SU-DHL-6 (cell line): ENCODE measurements around the gene VPS51.

ENCODE experiments used
- H2AFZ ChIP-seq: fragments of 200-600 bp; sonication (generic); 2 replicates; pipeline ENCODE4 v1.6.1; 2014; ENCODE audit warnings: low read depth, mild to moderate bottlenecking, moderate library complexity, mixed read lengths, antibody characterized with exemption, low read length; ENCODE audit not compliant: severe bottlenecking
- H3F3A ChIP-seq: fragments of 200-600 bp; shearing (Covaris generic); 2 replicates; pipeline ENCODE4 v1.6.0; 2016; ENCODE audit warnings: antibody characterized with exemption, mild to moderate bottlenecking; ENCODE audit not compliant: insufficient read depth
- H3K27ac ChIP-seq: fragments of 200-600 bp; sonication (generic); 2 replicates; pipeline ENCODE4 v1.5.1; 2016; ENCODE audit warnings: low read depth, mild to moderate bottlenecking, low read length, moderate library complexity, mixed read lengths
- H3K27me3 ChIP-seq: fragments of 200-600 bp; sonication (generic), shearing (Covaris generic); 2 replicates; pipeline ENCODE4 v1.6.0; 2014; ENCODE audit warnings: mild to moderate bottlenecking, low read length
- H3K36me3 ChIP-seq: fragments of 200-600 bp; sonication (generic); 2 replicates; pipeline ENCODE4 v1.6.1; 2014; ENCODE audit warnings: mild to moderate bottlenecking, low read length, mixed read lengths
- H3K4me2 ChIP-seq: fragments of 300-600, 200-600 bp; shearing (Covaris generic), sonication (generic); 2 replicates; pipeline ENCODE4 v1.6.0; 2014; ENCODE audit warnings: low read length, low read depth, mild to moderate bottlenecking; ENCODE audit not compliant: poor library complexity, severe bottlenecking
- H3K4me3 ChIP-seq: fragments of 200-600 bp; sonication (generic); 2 replicates; pipeline ENCODE4 v1.5.1; 2014; ENCODE audit warnings: antibody characterized with exemption, low read length, mild to moderate bottlenecking, mixed read lengths; ENCODE audit not compliant: insufficient read depth, poor library complexity, severe bottlenecking
- H3K79me2 ChIP-seq: fragments of 200-600 bp; sonication (generic); 2 replicates; pipeline ENCODE4 v1.6.1; 2014; ENCODE audit warnings: mild to moderate bottlenecking, low read length, moderate library complexity; ENCODE audit not compliant: insufficient read depth
- H3K9ac ChIP-seq: fragments of 200-600 bp; sonication (generic); 2 replicates; pipeline ENCODE4 v1.7.0; 2014; ENCODE audit warnings: mild to moderate bottlenecking, low read length
- H3K9me2 ChIP-seq: fragments of 200-600 bp; sonication (generic); replicated peaks from 2 replicates; pipeline ENCODE4 v1.6.1; 2014; ENCODE audit warnings: low read length; ENCODE audit not compliant: insufficient read depth
- H3K9me3 ChIP-seq: fragments of 200-600 bp; sonication (generic); 2 replicates; pipeline ENCODE4 v1.6.1; 2014; ENCODE audit warnings: low read length, mixed read lengths; ENCODE audit not compliant: insufficient read depth
- H4K20me1 ChIP-seq: fragments of 200-600 bp; sonication (generic); 2 replicates; pipeline ENCODE4 v1.6.1; 2014; ENCODE audit warnings: low read depth, mild to moderate bottlenecking, antibody characterized with exemption, low read length, moderate library complexity, mixed read lengths
- EZH2phosphoT487 ChIP-seq: fragments of 200-600 bp; sonication (generic), shearing (Covaris generic); conservative IDR thresholded peaks from 2 replicates; pipeline ENCODE4 v1.6.1; 2018; ENCODE audit warnings: mild to moderate bottlenecking, antibody characterized with exemption, low read length, moderate library complexity, mixed read lengths
- TF ChIP-seq, protein P1 (sequence below): fragments of 200-600 bp; sonication (generic); IDR thresholded peaks from one replicate; pipeline ENCODE4 v1.5.1; 2017; ENCODE audit warnings: antibody characterized with exemption, mild to moderate bottlenecking, low read length, moderate library complexity; ENCODE audit not compliant: insufficient read depth, poor library complexity, severe bottlenecking

Gene VPS51

DNA sequence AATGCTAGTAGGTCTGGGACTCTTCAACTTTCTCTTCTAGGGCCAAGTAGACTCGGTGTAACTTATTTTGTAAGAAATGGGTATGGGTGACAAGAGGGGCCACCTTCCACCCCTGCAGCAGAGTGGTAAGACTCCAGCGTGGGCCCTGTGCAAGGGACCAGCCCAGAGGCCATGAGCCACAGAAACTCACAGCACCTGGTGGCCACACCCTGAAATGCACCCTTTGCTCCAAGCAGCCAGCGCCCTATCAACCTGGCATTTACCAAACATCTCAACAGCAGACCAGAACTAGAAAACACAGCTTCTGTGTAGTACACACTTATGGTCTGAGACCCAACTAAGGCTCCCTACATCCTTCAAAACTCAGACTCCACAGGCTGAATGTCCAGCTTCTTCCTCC lies 17.9 kb upstream of the VPS51 start:
- no peak overlapping the region for H3K4me3 ChIP-seq
- H4K20me1 ChIP-seq: no peaks in the 10 kb centered on the region; the same call in 1 of the 2 replicates
- peak overlapping the region; percentile 8; the same call in 1 of the 2 replicates for H3K27ac ChIP-seq
- H2AFZ ChIP-seq: no peak overlapping the region
- no peak overlapping the region for H3K9ac ChIP-seq
- no peaks in the 10 kb centered on the region for H3K9me3 ChIP-seq
- H3K79me2 ChIP-seq: peaks cover 53% of the 10 kb centered on the region
- H3K4me2 ChIP-seq: peak overlapping the region; percentile 16
- H3K36me3 ChIP-seq: peaks cover 16% of the 10 kb centered on the region
- TF ChIP-seq, protein P1, sequence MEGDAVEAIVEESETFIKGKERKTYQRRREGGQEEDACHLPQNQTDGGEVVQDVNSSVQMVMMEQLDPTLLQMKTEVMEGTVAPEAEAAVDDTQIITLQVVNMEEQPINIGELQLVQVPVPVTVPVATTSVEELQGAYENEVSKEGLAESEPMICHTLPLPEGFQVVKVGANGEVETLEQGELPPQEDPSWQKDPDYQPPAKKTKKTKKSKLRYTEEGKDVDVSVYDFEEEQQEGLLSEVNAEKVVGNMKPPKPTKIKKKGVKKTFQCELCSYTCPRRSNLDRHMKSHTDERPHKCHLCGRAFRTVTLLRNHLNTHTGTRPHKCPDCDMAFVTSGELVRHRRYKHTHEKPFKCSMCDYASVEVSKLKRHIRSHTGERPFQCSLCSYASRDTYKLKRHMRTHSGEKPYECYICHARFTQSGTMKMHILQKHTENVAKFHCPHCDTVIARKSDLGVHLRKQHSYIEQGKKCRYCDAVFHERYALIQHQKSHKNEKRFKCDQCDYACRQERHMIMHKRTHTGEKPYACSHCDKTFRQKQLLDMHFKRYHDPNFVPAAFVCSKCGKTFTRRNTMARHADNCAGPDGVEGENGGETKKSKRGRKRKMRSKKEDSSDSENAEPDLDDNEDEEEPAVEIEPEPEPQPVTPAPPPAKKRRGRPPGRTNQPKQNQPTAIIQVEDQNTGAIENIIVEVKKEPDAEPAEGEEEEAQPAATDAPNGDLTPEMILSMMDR: peak; percentile 54
- TF ChIP-seq EZH2phosphoT487: no peak
- H3F3A ChIP-seq: peaks cover 12% of the 10 kb centered on the region; the same call in 1 of the 2 replicates
- H3K9me2 ChIP-seq: no peaks in the 10 kb centered on the region
- H3K27me3 ChIP-seq: no peaks in the 10 kb centered on the region

DNA sequence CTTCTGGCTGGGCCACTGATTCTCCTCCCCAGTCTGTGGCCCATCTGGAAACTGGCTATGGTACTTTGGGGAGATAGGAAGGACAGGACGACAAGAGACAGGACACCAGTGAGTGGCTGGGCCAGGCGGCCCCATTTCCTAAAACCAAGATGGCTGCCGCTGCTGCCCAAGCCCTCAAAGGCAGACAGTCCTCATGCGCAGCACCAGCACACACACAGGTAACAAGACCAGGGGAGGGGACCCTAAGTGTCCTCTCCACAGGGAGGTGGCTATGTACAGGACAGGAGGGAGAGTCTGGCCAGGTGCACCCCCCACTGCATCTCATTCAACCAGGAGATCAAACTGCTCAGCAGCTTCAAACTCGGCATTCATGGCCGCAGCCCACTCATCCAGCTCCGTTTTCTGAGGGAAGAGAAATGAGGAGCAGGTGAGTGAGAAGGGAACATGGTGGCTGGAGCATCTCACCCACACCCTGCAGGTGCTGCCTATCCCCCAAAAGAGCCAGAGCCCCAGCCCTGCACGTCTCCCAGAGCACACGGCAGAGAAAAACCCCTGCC lies 17.1 kb upstream of the VPS51 start:
- Histone ChIP-seq H3K27ac (0 out of 2 replicates have a peak overlapping the region, but pooled peaks have one; percentile 8), H3K27me3 (no peaks in the 10 kb centered on the region), H3K4me3 (no peak overlapping the region), H4K20me1 (no peaks in the 10 kb centered on the region; the same call in 1 of the 2 replicates), H3K9me2 (no peaks in the 10 kb centered on the region), H3K9ac (no peak overlapping the region), H3K9me3 (no peaks in the 10 kb centered on the region), H2AFZ (no peak overlapping the region), H3K4me2 (peak overlapping the region; percentile 16), H3K79me2 (peaks cover 60% of the 10 kb centered on the region), H3K36me3 (peaks cover 16% of the 10 kb centered on the region), H3F3A (peaks cover 12% of the 10 kb centered on the region; the same call in 1 of the 2 replicates)
- TF ChIP-seq EZH2phosphoT487: no peak
- TF ChIP-seq, protein P1: no peak

DNA sequence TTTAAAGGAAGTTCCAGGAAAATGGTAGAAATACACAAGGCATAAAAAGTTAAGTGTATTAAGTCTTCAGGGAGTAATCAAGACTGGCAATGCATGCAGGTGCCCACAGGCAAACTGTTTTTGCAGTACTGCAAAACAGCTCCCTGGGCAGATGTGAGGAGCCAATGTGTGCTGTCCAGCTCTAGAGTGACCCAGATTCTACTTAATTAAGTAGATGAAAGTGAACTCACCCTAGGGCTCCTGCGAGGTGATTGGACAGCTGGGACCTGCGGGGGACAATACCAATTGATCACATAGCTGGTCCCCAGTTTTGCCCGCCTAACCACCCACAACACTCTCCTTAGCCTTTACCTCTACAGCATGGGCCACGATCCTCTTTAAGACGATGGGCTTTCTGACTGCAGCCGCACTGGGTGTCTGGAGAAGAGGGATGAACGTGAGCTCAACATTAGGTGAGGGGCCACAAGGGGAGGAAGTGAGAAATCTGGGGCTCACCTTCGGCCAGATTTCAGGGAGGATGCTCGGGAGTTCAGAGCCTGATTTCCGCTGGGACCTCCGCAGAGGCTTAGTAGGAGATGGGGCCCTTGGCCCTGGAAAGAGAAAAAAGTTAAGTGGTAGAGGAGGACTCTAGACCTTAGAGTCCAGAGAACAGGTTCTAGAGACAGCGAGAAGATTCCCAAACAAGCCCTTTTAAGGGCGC lies 12.7 kb upstream of the VPS51 start:
- no peaks in the 10 kb centered on the region for H4K20me1 ChIP-seq
- peaks cover 12% of the 10 kb centered on the region for H3K36me3 ChIP-seq
- 0 out of 2 replicates have a peak, but pooled peaks cover under 1% of the 10 kb centered on the region for H3F3A ChIP-seq
- no peaks in the 10 kb centered on the region for H3K9me3 ChIP-seq
- peak overlapping the region; percentile 83 for H3K4me2 ChIP-seq
- peak overlapping the region; percentile 88 for H3K9ac ChIP-seq
- H3K9me2 ChIP-seq: no peaks in the 10 kb centered on the region
- TF ChIP-seq, protein P1: no peak
- no peak for TF ChIP-seq EZH2phosphoT487
- peaks cover 63% of the 10 kb centered on the region for H3K79me2 ChIP-seq
- no peaks in the 10 kb centered on the region for H3K27me3 ChIP-seq
- peak overlapping the region; percentile 98 for H3K4me3 ChIP-seq
- H3K27ac ChIP-seq: peak overlapping the region; percentile 80
- H2AFZ ChIP-seq: peak overlapping the region; percentile 39
